Measurements from ENCODE around the gene ZNF554. TPM values are rescaled to one million over a fixed set of nuclear protein-coding genes. Genes with fewer than 3 reads are reported as not detected.

The ZNF554 gene
- total RNA-seq, 1 experiment from 2014 or later = 1.7 TPM

- H3K4me1 ChIP-seq (replicated peaks) = peaks cover 6% of the 10 kb centered on the region
- H3K27ac ChIP-seq = no peak overlapping the region
- no peaks in the 10 kb centered on the region for H3K27me3 ChIP-seq (replicated peaks)
- peaks cover 15% of the 10 kb centered on the region for H3K36me3 ChIP-seq
- H3K9me3 ChIP-seq (replicated peaks) = peaks cover 23% of the 10 kb centered on the region
- DNase-seq (ENCODE audit: low read depth in 1 of 2, low spot score in 2 of 2) = no peak
- no peak overlapping the region for H3K4me3 ChIP-seq
Observed at GRCh38 chr19:2846180-2846894, 26.7 kb downstream of the ZNF554 start.

- H3K27ac ChIP-seq = no peak overlapping the region
- DNase-seq (ENCODE audit: low read depth in 1 of 2, low spot score in 2 of 2) = no peak
- no peaks in the 10 kb centered on the region for H3K4me1 ChIP-seq (replicated peaks)
- H3K9me3 ChIP-seq (replicated peaks) = peaks cover 24% of the 10 kb centered on the region
- H3K27me3 ChIP-seq (replicated peaks) = no peaks in the 10 kb centered on the region
- H3K4me3 ChIP-seq = no peak overlapping the region
- H3K36me3 ChIP-seq = peaks cover 21% of the 10 kb centered on the region
Observed at GRCh38 chr19:2847507-2847906, 27.8 kb downstream of the ZNF554 start.

- H3K36me3 ChIP-seq = peaks cover 32% of the 10 kb centered on the region
- no peak overlapping the region for H3K27ac ChIP-seq
- H3K9me3 ChIP-seq (replicated peaks) = peaks cover 35% of the 10 kb centered on the region
- H3K27me3 ChIP-seq (replicated peaks) = no peaks in the 10 kb centered on the region
- no peaks in the 10 kb centered on the region for H3K4me1 ChIP-seq (replicated peaks)
- DNase-seq (ENCODE audit: low read depth in 1 of 2, low spot score in 2 of 2) = no peak
- H3K4me3 ChIP-seq = no peak overlapping the region
Observed at GRCh38 chr19:2848616-2849015, 28.9 kb downstream of the ZNF554 start.

- no peak for DNase-seq (ENCODE audit: low read depth in 1 of 2, low spot score in 2 of 2)
- no peak overlapping the region for H3K27ac ChIP-seq
- no peaks in the 10 kb centered on the region for H3K4me1 ChIP-seq (replicated peaks)
- H3K27me3 ChIP-seq (replicated peaks) = no peaks in the 10 kb centered on the region
- no peak overlapping the region for H3K4me3 ChIP-seq
- peaks cover 46% of the 10 kb centered on the region for H3K9me3 ChIP-seq (replicated peaks)
- H3K36me3 ChIP-seq = peaks cover 50% of the 10 kb centered on the region
Observed at GRCh38 chr19:2850256-2850925, 30.7 kb downstream of the ZNF554 start.

- Histone ChIP-seq H3K9me3 (replicated peaks) (peaks cover 45% of the 10 kb centered on the region), H3K36me3 (peaks cover 47% of the 10 kb centered on the region)
- DNase-seq (ENCODE audit: low read depth in 1 of 2, low spot score in 2 of 2) = no peak
Observed at GRCh38 chr19:2852598-2852997, 32.9 kb downstream of the ZNF554 start.

GRCh38 chr19:2853015-2853606, 33.4 kb downstream of the ZNF554 start:
- DNase-seq (ENCODE audit: low read depth in 1 of 2, low spot score in 2 of 2) = no peak
- Histone ChIP-seq H3K27ac (no peak overlapping the region), H3K27me3 (replicated peaks) (no peaks in the 10 kb centered on the region), H3K4me1 (replicated peaks) (no peaks in the 10 kb centered on the region), H3K9me3 (replicated peaks) (peaks cover 45% of the 10 kb centered on the region), H3K4me3 (no peak overlapping the region), H3K36me3 (peaks cover 47% of the 10 kb centered on the region)

More at GRCh38 chr19:2852598-2852997, 32.9 kb downstream of the ZNF554 start:
- Histone ChIP-seq H3K27ac (no peak overlapping the region), H3K4me1 (replicated peaks) (no peaks in the 10 kb centered on the region), H3K4me3 (no peak overlapping the region), H3K27me3 (replicated peaks) (no peaks in the 10 kb centered on the region)

GRCh38 chr19:2854849-2855248, 35.2 kb downstream of the ZNF554 start:
- peaks cover 47% of the 10 kb centered on the region for H3K36me3 ChIP-seq
- H3K9me3 ChIP-seq (replicated peaks) = peaks cover 43% of the 10 kb centered on the region

GRCh38 chr19:2856457-2857050, 36.9 kb downstream of the ZNF554 start:
- no peak for DNase-seq (ENCODE audit: low read depth in 1 of 2, low spot score in 2 of 2)
- Histone ChIP-seq H3K36me3 (peaks cover 42% of the 10 kb centered on the region), H3K27me3 (replicated peaks) (no peaks in the 10 kb centered on the region), H3K9me3 (replicated peaks) (peaks cover 43% of the 10 kb centered on the region), H3K4me1 (replicated peaks) (no peaks in the 10 kb centered on the region), H3K27ac (no peak overlapping the region), H3K4me3 (no peak overlapping the region)

More at GRCh38 chr19:2854849-2855248, 35.2 kb downstream of the ZNF554 start:
- H3K4me3 ChIP-seq = no peak overlapping the region
- no peak for DNase-seq (ENCODE audit: low read depth in 1 of 2, low spot score in 2 of 2)
- no peaks in the 10 kb centered on the region for H3K27me3 ChIP-seq (replicated peaks)
- no peaks in the 10 kb centered on the region for H3K4me1 ChIP-seq (replicated peaks)
- H3K27ac ChIP-seq = no peak overlapping the region

- Histone ChIP-seq H3K4me1 (replicated peaks) (no peaks in the 10 kb centered on the region), H3K36me3 (peaks cover 19% of the 10 kb centered on the region), H3K27ac (no peak overlapping the region), H3K9me3 (replicated peaks) (peaks cover 26% of the 10 kb centered on the region), H3K4me3 (no peak overlapping the region), H3K27me3 (replicated peaks) (no peaks in the 10 kb centered on the region)
- DNase-seq (ENCODE audit: low read depth in 1 of 2, low spot score in 2 of 2) = no peak
Observed at GRCh38 chr19:2858864-2859263, 39.2 kb downstream of the ZNF554 start.

GRCh38 chr19:2863816-2864215, 44.1 kb downstream of the ZNF554 start:
- Histone ChIP-seq H3K4me1 (replicated peaks) (no peaks in the 10 kb centered on the region), H3K9me3 (replicated peaks) (0 out of 2 replicates have a peak, but pooled peaks cover 17% of the 10 kb centered on the region), H3K36me3 (no peaks in the 10 kb centered on the region), H3K27ac (no peak overlapping the region), H3K4me3 (no peak overlapping the region), H3K27me3 (replicated peaks) (no peaks in the 10 kb centered on the region)
- no peak for DNase-seq (ENCODE audit: low read depth in 1 of 2, low spot score in 2 of 2)

GRCh38 chr19:2865334-2866100, 45.8 kb downstream of the ZNF554 start:
- no peak for DNase-seq (ENCODE audit: low read depth in 1 of 2, low spot score in 2 of 2)
- no peak overlapping the region for H3K27ac ChIP-seq
- H3K27me3 ChIP-seq (replicated peaks) = no peaks in the 10 kb centered on the region
- 0 out of 2 replicates have a peak, but pooled peaks cover 11% of the 10 kb centered on the region for H3K9me3 ChIP-seq (replicated peaks)
- H3K4me1 ChIP-seq (replicated peaks) = no peaks in the 10 kb centered on the region
- H3K36me3 ChIP-seq = no peaks in the 10 kb centered on the region
- H3K4me3 ChIP-seq = no peak overlapping the region

GRCh38 chr19:2866495-2867024, 46.9 kb downstream of the ZNF554 start:
- Histone ChIP-seq H3K27ac (no peak overlapping the region), H3K9me3 (replicated peaks) (0 out of 2 replicates have a peak, but pooled peaks cover 7% of the 10 kb centered on the region), H3K4me3 (no peak overlapping the region), H3K36me3 (no peaks in the 10 kb centered on the region), H3K4me1 (replicated peaks) (no peaks in the 10 kb centered on the region), H3K27me3 (replicated peaks) (no peaks in the 10 kb centered on the region)
- DNase-seq (ENCODE audit: low read depth in 1 of 2, low spot score in 2 of 2) = no peak

Measured in SJSA1 (cell line).